GM21367 (cell line): ENCODE measurements around the gene SQOR.

Experiments
- ATAC-seq: cut with Tn5 transposase; IDR thresholded peaks from one replicate; pipeline ENCODE4 v1.9.1; 2021; ENCODE audit not compliant: unreplicated experiment

SQOR gene

GRCh38 chr15:45657764-45658545, 23.1 kb downstream of the SQOR start:
- ATAC-seq = no peak

- ATAC-seq = no peak
Measured at GRCh38 chr15:45660231-45660979, 25.6 kb downstream of the SQOR start.

- no peak for ATAC-seq
Measured at GRCh38 chr15:45662375-45662774, 27.5 kb downstream of the SQOR start.

- no peak for ATAC-seq
Measured at GRCh38 chr15:45664451-45664850, 29.6 kb downstream of the SQOR start.

- ATAC-seq = no peak
Measured at GRCh38 chr15:45665261-45665660, 30.4 kb downstream of the SQOR start.

- no peak for ATAC-seq
Measured at GRCh38 chr15:45666119-45666875, 31.5 kb downstream of the SQOR start.

- ATAC-seq = no peak
Measured at GRCh38 chr15:45667002-45667401, 32.2 kb downstream of the SQOR start.

GRCh38 chr15:45668386-45668785, 33.6 kb downstream of the SQOR start:
- ATAC-seq = no peak

GRCh38 chr15:45669422-45669821, 34.6 kb downstream of the SQOR start:
- ATAC-seq = no peak

GRCh38 chr15:45670091-45670490, 35.3 kb downstream of the SQOR start:
- ATAC-seq = no peak

GRCh38 chr15:45670511-45670910, 35.7 kb downstream of the SQOR start:
- no peak for ATAC-seq

GRCh38 chr15:45674677-45675076, 39.8 kb downstream of the SQOR start:
- no peak for ATAC-seq

- ATAC-seq = no peak
Measured at GRCh38 chr15:45677797-45678196, 43.0 kb downstream of the SQOR start.

- ATAC-seq = no peak
Measured at GRCh38 chr15:45678459-45679178, 43.8 kb downstream of the SQOR start.

- no peak for ATAC-seq
Measured at GRCh38 chr15:45684533-45684932, 49.7 kb downstream of the SQOR start.

- ATAC-seq = no peak
Measured at GRCh38 chr15:45689616-45690015, 54.8 kb downstream of the SQOR start.

GRCh38 chr15:45690581-45691260, 55.9 kb downstream of the SQOR start:
- no peak for ATAC-seq

GRCh38 chr15:45701108-45701507, 66.3 kb downstream of the SQOR start:
- ATAC-seq = no peak

GRCh38 chr15:45702041-45702440, 67.2 kb downstream of the SQOR start:
- ATAC-seq = no peak

GRCh38 chr15:45703670-45704328, 69.0 kb downstream of the SQOR start:
- ATAC-seq = no peak
